HG03457 (cell line): ENCODE data around the gene FAM20B.

Source experiments
- ATAC-seq: cut with Tn5 transposase; IDR thresholded peaks from one replicate; pipeline ENCODE4 v1.9.1; 2021; ENCODE audit warnings: moderate number of reproducible peaks; ENCODE audit not compliant: unreplicated experiment

FAM20B gene

DNA sequence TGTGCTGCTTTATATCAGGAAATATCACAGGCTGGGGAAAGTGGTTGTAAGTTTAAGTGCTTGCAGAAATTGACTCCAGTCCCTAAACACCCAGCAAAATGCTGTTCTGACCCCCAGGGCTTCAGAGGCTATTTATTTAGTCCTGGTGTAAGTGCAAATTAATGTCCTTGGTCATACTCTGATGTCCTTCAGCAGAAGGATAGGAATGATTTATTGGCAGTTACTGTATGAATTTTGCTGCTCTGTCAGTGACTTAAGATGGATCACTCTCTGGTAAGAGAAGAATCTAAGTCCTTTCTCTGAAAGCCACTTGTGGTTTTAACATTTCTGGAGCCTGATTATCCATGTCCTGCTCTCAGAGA lies 21.9 kb downstream of the FAM20B start:
- no peak for ATAC-seq

DNA sequence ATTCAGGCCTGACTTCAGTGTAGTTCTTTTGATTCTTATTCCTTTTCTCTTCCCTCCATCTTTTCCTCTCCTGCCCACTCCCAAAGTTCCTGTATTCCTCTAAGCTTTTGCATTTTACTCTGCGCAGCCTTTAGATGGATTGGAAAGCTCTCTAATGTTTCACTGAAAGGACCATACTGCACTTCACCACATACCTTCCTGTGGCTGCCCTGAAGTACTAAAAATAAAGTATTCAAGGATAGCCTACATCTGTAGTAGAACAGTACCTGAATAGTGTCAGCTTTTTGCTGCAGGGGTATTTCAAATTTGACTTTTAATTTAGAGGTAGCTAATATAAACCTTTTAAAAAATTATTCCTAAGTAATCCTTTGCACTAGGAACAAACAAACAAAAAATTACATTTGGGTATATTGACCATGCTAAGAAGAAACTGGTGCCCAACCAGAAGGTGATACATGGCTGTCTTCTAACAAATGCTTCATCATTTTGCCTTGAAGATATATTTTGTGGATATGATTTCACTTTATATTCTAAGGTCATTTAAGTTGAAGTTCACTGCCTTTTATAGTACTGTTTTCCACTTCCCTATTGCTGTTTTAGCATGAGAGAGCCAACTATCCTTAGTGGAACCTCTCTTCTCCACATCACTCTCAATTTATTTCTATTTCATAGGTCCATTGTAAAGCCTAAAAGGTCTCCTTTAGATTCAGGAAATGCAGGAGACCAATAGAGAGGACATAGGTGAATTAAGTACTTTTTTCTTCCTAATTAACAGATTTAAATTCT lies 22.8 kb downstream of the FAM20B start:
- no peak for ATAC-seq

DNA sequence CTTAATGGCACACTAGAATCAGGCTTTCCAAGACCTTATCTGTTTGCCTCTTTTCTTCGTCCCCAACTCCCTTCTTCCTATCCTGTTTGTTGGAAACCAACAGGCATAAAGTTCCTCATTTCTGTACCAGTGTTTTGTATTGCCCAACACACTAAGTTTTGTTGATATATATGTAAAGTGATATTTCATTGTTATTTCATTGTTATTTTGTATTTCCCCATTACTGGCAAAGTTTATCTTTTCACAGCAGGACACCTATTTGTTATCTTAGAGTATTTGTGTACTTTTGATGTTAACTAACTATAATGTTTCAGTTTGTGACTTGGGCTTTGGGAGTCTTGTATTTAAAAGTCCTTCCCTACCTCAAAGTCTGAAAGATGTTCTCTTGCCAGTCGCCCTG lies 27.1 kb downstream of the FAM20B start:
- no peak for ATAC-seq

DNA sequence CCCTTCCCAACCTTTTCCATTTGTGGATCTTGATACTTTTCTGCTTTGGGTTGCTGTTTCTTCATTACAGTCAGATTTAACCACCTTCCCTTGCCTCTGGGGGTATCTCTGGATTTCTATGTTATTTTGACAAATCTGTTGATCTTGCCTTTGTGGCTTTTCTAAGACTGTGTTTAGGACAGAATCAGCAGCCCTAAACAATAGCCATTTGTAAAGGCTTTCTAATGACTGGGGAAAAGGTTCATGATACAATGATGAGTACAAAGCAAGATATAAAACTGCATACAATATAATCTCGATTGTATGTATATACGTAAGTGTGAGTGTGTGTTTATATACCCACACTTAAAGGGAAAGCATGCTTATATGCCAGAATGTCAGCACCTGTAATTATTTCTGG lies 27.8 kb downstream of the FAM20B start:
- ATAC-seq = no peak

DNA sequence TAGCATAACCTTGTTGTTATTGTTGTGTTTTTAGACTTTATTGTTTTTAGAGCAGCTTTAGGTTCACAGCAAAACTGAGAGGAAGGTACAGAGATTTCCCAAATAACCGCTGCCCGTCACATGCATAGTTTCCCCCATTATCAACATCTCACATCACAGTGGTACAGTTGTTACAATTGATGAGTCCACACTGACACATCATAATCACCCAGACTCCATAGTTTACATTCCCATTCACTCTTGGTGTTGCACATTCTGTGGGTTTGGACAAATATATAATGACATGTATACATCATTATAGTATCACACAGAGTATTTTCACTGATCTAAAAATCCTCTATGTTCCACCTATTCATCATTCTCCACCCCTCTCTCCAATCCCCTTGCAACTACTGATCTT lies 30.2 kb downstream of the FAM20B start:
- ATAC-seq = no peak

DNA sequence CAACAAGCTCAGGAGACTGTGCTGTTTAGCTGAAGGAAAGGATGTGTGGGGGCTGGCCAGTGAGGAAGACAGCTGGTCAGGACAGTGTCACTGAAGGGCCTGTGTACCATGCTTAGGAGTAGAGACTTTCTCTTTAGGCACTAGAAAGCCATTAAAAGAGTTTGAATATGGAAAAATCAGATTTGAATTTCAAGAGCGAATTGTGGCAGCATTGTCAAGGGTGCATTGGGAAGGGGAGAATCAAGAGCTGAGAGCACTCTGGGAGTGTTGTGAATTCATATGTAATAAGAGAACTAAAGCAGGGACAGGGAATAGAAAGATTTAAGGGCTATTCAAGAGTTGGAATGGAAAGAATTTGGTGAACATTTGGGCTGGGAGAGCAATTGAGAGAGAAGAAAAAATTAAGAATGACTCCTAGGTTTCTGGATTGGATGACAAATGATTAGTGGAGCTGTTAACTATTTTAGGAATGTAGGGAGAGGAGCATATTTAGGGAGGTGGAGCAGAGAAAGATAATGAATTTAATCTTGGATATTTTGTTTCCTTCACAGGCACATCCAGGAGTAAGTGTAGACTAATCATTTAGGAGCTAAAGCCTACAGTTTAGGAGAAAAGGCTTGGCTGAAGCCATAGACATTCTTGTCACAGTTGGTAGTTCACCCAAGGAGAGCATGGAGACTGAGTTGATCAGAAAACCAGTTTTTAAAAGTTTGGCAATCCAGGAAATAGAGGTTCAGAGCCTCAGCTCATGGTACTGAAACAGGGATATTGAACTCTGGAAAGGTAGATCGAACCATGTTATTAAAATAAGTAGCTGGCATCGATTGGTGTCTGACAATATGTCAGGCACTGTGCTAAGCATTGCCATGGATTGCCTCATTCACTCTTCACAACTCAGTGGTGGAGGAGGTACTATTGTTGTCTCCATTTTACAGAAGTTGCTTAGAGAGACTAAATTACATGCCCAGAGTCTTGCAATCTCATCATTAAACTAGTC lies 33.1 kb downstream of the FAM20B start:
- ATAC-seq = no peak

DNA sequence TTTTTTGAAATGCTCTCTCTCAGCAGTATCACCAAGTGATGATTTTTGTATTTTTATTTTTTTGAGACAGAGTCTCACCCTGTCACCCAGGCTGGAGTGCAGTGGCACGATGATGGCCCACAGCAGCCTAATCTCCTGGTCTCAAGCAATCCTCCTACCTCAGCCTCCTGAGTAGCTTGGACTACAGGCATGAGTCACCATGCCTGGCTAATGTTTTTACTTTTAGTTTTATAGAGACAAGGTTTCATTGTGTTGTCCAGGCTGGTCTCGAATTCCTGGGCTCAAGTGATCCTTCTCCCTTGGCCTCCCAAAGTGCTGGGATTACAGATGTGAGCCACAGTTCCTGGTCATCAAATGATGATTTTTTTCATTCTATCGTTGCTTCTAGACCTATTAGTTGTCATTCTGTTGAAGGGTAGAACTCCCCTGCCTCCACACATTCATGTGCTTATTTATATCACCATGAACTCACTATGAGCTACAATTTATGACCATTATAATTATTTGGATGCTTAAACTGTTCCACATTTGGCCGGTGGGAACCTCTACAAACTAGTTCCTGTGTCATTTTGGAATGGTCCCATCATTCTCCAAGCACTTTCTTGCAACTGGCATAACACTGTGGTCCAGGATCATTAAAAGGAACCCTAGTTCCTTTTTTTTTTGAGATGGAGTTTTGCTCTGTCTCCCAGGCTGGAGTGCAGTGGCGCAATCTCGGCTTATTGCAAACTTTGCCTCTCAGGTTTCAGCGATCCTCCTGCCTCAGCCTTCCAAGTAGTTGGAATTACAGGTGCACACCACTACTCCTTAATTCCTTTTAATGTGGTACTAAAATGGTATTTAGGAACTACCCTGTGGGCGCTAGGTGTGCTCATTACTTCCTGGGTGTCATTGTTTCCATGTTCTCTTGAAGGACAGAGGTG lies 35.9 kb downstream of the FAM20B start:
- ATAC-seq = no peak

DNA sequence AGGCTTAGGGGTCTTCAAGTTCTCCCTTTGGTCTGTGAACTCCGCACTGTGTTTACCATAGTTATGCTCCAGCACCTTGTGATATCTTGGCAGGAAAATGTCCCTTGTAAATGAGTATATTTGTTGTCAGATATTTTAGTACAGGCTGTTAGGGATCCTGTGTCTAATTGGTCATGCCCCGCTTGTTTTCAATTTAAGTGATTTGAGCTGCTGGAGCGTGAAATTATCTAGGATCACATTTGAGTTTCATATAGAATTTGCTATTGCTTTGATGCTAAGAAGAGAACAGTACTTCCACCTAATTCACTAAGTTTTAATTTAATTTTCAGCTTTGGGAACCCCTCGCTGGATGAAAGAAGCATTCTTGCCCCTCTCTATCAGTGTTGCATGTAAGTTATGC lies 40.8 kb downstream of the FAM20B start:
- no peak for ATAC-seq

DNA sequence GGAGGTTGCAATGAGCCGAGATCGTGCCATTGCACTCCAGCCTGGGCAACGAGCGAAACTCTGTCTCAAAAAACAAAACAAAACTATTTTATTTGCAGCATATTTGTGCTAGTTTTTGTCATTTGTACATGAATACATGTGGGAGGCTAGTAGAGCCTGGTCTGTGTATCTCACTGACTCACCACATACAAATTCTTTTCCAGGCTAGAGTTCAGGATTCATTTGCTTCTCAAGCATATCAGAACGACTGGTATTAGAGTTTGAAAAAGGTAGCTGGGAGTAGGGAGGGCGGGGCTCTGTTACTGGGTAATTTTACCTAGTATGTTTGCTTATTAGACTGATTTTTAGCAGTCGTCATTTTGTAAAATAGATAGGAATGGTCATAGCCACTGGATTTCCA lies 51.7 kb downstream of the FAM20B start:
- ATAC-seq = no peak

DNA sequence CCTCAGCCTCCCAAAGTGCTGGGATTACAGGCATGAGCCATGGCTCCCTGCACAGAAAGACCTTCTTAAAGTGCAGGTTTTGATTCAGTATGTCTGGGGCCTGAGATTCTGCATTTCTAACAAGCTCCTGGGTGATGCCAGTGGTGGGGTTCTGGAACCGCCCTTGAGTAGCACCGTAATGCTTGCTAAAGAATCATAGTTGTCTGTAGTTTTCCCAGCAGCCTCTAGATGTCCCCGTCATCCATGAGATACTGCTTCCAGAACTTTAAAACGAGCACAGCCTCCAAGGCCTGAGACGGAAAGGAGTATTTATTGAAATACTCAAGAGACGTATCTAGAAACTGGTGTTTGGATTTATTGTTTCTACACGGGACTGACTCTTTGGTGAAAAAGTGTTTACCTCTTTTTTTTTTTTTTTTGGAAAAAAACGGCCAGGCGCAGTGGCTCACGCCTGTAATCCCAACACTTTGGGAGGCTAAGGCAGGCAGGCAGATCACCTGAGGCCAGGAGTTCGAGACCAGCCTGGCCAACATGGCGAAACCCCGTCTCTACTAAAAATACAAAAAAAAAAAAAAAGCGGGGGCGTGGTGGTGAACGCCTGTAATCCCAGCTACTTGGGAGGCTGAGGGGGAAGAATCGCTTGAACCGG lies 53.5 kb downstream of the FAM20B start:
- ATAC-seq = no peak

DNA sequence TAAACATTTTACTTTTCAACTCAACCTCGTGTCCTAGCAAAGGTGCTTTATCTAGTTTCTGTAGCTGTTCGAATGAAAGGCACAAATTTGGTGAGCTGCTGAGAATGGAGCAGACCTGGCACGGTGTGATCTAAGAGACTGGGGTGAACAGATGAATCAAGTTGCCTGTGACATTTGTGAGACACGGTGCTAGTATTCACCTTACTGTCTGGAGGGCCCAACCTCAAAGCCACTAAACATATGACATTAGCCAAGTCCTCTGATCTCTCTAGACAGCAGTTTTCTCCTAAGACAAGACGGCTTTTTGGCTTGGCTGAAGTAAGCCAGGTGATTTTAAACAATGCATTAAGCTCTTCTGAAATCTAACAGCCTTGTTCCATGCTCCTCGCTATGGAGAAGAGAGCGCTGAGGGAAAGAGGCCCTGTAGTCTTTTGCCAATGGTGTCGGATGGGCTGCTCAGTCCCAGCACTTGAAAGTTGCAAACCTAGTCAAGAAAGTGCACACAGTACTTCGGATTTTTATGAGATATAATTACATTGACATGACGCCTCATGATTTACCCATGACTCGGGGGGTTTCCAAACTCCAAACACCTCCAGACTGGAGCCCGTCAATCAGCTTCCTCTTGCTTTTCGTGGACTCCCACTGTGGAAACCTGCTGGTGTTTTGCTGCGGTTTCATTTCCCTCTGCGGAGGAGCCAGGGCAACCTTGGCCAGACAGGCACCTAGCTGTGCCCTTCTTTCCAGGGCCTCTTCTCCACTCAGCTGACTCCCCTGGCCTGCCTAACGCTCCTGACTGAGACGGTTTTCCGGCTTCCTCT lies 55.4 kb downstream of the FAM20B start:
- ATAC-seq = no peak

DNA sequence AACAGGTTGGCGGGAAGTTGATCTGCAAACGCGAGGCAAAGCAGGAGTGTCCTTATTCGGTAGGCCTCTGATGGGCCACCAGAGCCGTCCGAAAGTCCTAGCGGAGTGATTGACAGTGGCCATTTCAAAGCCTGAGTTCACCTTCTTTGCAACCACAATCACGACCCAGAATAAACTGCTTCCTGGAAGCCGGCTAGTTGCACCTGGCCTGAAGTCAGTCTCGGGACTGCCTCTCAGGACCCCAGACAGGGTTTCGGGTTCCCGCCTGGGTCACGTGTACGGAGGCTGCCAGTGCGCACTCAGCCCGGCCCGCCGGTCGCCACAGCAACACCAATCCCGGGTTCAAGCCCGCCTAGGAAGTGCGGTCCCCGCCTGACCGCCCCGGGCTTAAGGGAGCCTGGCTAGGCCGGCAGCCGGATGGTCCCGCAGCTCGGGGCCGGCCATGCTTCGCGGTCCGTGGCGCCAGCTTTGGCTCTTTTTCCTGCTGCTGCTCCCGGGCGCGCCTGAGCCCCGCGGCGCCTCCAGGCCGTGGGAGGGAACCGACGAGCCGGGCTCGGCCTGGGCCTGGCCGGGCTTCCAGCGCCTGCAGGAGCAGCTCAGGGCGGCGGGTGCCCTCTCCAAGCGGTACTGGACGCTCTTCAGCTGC lies 56.1 kb downstream of the FAM20B start, which contains the start of gene TOR3A:
Gene TOR3A (plus strand): TSS at position 384 of the 646 bp plus-strand sequence. CDS start 59 bp downstream, at position 443.
- ATAC-seq = peak; percentile 86

DNA sequence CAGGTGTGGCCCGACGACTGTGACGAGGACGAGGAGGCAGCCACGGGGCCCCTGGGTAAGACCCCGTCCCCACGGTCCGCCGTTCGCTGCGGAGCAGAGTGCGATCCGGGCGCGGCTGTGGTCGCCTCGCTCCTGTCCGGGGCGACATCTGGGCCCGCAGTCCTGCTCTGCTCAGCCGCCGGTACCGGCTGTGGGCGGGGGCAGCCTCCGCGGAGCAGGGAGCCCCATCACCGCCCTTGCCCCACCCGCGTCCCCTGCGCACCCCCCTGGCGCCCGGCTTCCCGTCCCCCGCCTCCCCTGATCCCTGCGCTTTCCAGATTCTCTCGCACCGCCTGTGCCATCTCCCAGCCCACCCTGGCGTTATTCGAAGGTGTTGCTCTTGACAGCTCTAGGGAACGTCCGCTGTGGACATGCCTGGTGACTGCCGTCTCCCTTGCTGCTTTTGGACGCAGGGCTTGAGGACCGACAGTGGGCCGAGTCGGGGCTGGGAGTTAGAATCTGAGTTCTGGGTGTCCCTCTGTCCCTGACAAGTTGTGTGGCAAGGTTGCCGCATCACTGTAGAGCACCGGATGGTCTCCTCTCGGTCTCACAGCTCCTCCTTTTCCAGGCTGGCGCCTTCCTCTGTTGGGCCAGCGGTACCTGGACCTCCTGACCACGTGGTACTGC lies 56.8 kb downstream of the FAM20B start:
- ATAC-seq = peak; percentile 1

DNA sequence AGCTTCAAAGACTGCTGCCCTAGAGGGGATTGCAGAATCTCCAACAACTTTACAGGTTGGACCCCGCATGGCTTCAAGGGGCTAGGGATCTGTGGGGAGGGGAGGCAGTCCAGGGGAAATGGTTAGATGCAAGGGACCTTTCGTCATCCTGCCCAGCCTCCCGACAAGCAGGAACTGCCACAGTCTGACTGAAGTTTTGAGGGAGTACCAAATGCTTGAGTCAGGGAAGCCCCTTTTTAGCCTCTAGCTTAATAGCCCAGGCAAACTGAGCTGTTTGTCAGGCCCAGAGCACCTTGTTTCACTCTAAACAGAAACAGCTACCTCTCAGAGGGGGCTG lies 57.3 kb downstream of the FAM20B start:
- no peak for ATAC-seq

DNA sequence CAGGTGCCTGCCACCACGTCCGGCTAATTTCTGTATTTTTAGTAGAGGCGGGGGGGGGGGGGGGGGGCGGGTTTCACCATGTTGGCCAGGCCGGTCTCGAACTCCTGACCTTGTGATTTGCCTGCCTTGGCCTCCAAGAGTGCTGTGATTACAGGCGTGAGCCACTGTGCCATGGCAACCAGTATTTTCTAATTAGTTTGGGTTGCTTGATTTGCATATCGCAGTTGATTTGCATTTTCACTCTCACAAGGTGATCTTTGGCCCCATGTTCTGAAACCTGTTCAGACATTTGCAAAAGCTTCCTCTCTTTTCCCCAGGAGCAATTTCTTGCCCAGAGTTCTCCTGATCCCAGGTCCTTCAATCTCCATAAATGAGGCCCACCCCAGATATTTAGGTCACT lies 57.8 kb downstream of the FAM20B start:
- no peak for ATAC-seq

DNA sequence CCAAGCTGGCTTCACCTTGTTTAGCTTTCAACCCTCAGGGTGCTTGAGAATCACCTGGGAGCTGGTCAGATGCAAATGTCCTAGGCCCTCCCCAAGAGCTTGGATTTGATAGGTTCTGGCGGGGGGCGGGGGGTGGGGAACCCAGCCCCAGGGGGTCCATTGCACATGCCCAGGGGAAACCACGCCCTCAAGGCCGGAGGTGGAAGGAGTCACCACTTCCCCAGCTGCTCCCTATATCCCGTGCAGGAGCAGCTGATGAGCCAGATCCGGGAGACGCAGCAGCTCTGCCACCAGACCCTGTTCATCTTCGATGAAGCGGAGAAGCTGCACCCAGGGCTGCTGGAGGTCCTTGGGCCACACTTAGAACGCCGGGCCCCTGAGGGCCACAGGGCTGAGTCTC lies 62.0 kb downstream of the FAM20B start:
- no peak for ATAC-seq

DNA sequence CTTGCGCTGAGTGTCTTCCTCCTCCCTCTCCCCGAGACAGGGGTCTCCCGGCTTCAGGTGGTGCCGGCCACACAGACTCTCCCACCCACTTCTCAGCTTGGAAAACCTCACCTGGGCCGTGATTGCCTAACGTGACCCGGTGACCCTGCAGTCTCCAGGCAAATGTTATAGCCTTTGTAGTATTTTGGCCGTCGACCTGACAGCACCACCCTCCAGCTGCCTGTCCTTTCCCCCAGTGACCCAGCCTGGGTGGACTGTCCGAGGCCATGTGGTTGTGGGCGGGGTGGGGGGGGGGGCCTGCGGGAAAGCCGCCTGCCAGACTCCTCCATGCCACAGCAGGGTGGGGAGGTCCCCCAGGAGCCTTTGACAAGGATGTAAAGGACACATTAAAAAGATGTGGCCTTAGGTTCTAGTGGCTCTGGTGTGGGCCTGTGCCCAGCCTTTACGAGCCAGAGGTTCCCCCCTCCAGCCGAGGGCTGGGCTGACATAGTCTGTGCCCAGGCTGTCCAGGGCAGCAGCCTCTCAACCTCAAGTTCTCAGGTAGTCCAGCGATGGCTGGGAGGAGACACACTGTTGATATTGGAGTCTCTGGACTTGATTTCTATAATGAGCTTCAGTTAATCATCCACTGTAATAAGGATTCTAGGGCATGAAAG lies 64.3 kb downstream of the FAM20B start:
- no peak for ATAC-seq

DNA sequence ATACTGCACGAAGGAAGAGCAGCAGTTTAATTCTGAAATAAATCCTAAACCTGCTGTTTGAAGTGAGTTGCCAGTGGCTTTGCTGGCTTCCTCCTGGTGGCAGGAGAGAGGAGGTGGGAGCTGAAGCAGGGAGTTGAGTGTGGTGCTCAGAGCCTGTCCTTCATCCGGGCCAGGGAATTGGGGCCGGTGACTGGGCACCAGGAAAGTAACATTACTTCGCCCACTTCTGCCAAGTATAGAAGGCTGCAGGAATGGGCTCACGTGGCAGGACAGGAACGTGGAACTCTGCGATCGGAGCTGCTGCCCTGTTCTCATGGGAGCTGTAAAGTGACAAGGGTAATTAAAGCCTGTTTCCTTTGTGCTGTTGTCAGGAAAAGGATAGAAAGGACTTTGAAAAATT lies 64.8 kb downstream of the FAM20B start:
- ATAC-seq = no peak
